Astrocyte of the spinal cord (primary cell): Measurements from ENCODE around the gene COL4A1.

Experiments used
- DNase-seq: peaks from one replicate; pipeline ENCODE4 v3.0.0; 2011; ENCODE audit warnings: low read depth, low spot score
- H3K4me3 ChIP-seq: 2 replicates; pipeline ENCODE4 v1.5.1; 2011; ENCODE audit warnings: low read depth, mild to moderate bottlenecking, low read length, moderate library complexity
- in situ Hi-C: cut with HindIII; loops from 2 replicates; pipeline ENCODE4 v1.10.0; 2017; ENCODE audit warnings: low sequenced_read_pairs
- TF ChIP-seq, protein P1 (sequence below): IDR thresholded peaks from 2 replicates; pipeline ENCODE4 v1.5.1; 2012; ENCODE audit warnings: low read depth, mild to moderate bottlenecking, low read length, inconsistent platforms

Gene COL4A1

GRCh38 chr13:110333837-110334236, 26.9 kb upstream of the COL4A1 start:
- DNase-seq, result no peak
- in situ Hi-C loops, result no loop called here
- H3K4me3 ChIP-seq, result no peak overlapping the region
- TF ChIP-seq, protein P1, sequence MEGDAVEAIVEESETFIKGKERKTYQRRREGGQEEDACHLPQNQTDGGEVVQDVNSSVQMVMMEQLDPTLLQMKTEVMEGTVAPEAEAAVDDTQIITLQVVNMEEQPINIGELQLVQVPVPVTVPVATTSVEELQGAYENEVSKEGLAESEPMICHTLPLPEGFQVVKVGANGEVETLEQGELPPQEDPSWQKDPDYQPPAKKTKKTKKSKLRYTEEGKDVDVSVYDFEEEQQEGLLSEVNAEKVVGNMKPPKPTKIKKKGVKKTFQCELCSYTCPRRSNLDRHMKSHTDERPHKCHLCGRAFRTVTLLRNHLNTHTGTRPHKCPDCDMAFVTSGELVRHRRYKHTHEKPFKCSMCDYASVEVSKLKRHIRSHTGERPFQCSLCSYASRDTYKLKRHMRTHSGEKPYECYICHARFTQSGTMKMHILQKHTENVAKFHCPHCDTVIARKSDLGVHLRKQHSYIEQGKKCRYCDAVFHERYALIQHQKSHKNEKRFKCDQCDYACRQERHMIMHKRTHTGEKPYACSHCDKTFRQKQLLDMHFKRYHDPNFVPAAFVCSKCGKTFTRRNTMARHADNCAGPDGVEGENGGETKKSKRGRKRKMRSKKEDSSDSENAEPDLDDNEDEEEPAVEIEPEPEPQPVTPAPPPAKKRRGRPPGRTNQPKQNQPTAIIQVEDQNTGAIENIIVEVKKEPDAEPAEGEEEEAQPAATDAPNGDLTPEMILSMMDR, result no peak

GRCh38 chr13:110332750-110333149, 25.8 kb upstream of the COL4A1 start:
- TF ChIP-seq, protein P1, result no peak
- in situ Hi-C loops, result no loop called here
- DNase-seq, result peak; percentile 60

DNA sequence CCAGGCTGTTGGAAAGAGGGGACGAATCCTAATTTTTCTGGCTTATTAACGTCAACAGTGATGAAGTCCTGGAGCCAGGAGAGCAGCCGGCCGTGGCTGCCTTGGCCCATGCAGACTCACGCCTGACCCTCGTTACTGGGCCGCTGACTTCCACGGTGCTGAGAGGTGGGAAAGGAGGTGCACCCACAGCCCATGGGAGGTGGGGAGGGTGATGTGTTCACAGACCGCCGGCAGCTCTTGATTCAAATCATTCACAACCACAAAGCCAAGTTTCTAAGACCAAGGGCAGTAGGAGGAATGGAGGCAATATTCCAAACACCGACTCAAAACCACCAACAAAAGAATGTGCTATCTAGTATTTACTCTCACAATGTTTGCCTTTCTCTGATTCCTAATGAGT, 24.4 kb upstream of the COL4A1 start:
- TF ChIP-seq, protein P1, result no peak
- peak overlapping the region; percentile 12 for H3K4me3 ChIP-seq
- in situ Hi-C loops, result no loop called here
- DNase-seq, result peak; percentile 97

More at GRCh38 chr13:110332750-110333149, 25.8 kb upstream of the COL4A1 start:
- no peak overlapping the region for H3K4me3 ChIP-seq

DNA sequence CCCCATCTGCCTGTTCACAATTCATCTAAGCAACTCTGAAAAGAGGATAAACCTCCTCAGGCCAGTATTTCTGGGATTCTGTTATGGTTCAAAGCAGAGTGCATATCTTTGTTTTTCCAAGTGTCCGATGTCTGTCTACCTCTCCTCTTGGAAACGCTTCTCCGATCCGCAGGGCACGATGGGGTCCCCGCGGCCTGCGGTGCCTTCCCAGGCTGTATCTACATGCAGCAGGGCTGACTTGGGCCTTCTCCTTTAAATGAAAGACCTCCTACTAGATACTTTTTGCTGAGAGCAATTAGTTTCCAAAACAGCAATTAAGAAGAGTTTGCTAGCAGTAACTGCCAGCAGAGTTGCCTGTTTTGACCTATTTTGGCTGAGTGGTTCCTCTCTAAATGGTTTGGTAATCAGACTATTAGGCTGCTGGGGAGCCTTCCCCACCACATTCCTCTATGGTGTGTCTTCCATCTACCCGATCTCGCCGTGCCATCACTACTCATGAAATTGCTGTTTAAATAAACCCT, 23.6 kb upstream of the COL4A1 start:
- in situ Hi-C loops, result no loop called here
- DNase-seq, result peak; percentile 64
- TF ChIP-seq, protein P1, result no peak
- H3K4me3 ChIP-seq, result peak overlapping the region; percentile 24

DNA sequence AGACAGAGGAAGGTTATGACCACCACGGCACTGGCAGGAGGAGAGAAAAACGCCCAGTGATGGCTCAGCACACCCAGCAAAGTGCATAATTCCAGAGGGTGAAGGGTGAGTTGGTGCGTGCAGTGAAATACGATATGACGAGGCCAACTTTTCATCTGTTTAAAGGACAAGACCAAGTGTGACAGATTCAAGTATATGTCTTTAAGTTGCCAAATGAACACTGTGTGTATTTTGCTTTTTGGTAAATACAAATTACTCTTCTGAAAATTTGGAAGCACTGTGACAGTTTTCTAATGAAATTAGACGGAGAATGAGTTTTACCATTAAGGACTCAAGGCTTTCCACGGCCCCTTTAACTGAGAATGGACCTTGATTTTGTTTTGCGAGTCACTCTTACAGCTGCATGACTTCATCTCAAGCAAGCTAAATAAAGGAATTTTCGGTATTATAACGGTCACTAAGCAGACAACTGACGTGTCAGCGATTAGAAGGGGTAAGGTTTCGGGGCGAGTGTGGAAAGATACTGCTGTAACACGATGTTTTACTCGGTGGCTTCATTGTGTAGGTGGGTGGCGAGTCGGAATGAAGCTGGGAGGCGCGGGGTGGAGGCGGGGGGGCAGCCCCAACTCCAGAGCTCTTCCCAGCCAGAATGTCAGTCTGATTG, 23.0 kb upstream of the COL4A1 start:
- in situ Hi-C loops, result no loop called here
- peak; percentile 78 for DNase-seq
- TF ChIP-seq, protein P1, result no peak
- peak overlapping the region; percentile 24 for H3K4me3 ChIP-seq

DNA sequence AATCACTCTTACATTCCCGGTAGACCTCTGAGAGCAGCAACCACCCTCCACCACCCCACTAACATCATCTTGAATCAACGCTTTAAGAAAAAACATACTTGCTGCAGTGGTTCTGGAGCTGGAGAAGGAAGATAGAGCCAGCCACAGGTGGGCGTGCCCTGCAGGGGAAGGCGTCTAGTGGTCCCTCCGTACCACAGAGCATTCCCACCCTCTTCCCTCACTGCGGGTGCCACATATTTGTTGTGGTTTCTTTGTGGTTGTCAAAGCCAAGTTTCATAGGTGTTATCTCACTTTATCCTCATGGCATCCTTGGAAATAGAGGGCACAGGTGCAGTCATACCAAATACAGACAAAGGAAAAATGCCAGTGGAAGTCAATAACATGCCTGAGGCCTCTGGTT, 22.3 kb upstream of the COL4A1 start:
- DNase-seq, result peak; percentile 51
- peak overlapping the region; percentile 3 for H3K4me3 ChIP-seq
- in situ Hi-C loops, result no loop called here
- TF ChIP-seq, protein P1, result no peak
